Adipose tissue (tissue), 3 donors: ENCODE data around the gene GNAT1. TPM values are rescaled to one million over a fixed set of nuclear protein-coding genes. Genes with fewer than 3 reads are reported as not detected.

Source experiments
- H3K27ac ChIP-seq: one replicate; pipeline ENCODE4 v1.5.1; 2013; ENCODE audit warnings: low read depth, low read length
- WGBS, 3 donors: extraction: QIAGEN DNeasy Blood & Tissue Kit; methylation state at CpG; one replicate each; pipeline ENCODE4 v1.1.7; 2013; 5-methylcytosine and 5-hydroxymethylcytosine counted together
- polyA plus RNA-seq, 3 donors: library from polyadenylated mRNA; stranded (reverse); fragments of 200-250 nt; gene quantifications; one replicate each; pipeline ENCODE4 v1.2.3, GENCODE V29; 2013
- donor health status: healthy with polysubstance abuse.
- donor health status: Bipolar disorder and iron deficiency.
- donor health status: healthy.

Gene GNAT1
- polyA plus RNA-seq: under 1 TPM in 1 of 3 donors, not detected in 2; 0.13 TPM

DNA sequence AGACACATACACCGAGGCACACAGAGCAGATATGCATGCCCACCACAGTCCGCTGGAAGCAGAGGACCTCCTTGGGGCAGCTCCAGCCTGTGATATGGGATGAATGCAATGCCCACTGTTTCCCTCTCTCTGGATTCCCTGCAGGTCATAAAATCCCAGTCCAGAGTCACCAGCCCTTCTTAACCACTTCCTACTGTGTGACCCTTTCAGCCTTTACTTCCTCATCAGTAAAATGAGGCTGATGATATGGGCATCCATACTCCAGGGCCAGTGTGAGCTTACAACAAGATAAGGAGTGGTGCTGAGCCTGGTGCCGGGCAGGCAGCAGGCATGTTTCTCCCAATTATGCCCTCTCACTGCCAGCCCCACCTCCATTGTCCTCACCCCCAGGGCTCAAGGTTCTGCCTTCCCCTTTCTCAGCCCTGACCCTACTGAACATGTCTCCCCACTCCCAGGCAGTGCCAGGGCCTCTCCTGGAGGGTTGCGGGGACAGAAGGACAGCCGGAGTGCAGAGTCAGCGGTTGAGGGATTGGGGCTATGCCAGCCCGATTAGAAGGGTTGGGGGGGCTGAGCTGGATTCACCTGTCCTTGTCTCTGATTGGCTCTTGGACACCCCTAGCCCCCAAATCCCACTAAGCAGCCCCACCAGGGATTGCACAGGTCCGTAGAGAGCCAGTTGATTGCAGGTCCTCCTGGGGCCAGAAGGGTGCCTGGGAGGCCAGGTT lies at the start of gene GNAT1:
Gene GNAT1 (plus strand): TSS at position 675 of the 725 bp plus-strand sequence. CDS start 116 bp downstream, outside the sequence.
- WGBS, 3 donors: 75 to 77% (median 77%) methylated on average over 8 of the region's 8 CpGs
- no peak within 1 kb of the TSS for H3K27ac ChIP-seq

DNA sequence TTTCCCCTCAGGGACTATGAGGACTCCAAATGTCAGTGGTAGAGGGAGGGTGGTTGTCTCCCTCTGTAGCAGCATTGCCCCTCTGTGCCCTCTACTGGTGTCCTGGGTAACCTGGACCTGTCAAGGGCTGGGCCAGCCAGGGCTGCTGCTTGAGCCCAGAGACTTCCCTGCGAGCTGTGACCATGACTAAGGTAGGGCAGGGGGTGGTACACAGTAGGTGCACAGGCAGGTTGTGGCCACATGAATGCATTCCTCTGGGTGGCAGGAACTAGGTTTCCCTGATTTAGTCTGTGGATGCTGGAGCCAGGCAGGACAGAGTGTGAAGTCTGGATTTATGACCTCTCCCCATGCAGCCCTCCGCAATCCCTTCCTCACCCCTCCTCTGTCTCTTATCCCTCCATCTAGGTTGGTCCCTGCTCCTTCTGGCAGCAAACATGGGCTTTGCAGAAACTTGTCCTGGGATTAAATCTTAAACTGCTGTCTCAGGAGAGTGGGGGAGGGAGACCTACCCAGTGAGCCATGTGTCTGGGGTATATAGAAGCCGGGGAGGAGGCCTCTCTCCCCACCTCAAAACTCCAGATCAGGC lies 45.0 kb upstream of the GNAT1 start:
- no peak overlapping the region for H3K27ac ChIP-seq
- 94 to 96% (median 95%) methylated on average over 3 of the region's 3 CpGs for WGBS, 3 donors

GRCh38 chr3:50147016-50147415 lies 44.4 kb upstream of the GNAT1 start:
- no peak overlapping the region for H3K27ac ChIP-seq
- 89 to 96% (median 93%) methylated on average over 7 of the region's 7 CpGs for WGBS, 3 donors

- 90 to 92% (median 90%) methylated on average over 2 of the region's 2 CpGs for WGBS, 3 donors
- H3K27ac ChIP-seq: no peak overlapping the region
Measured at GRCh38 chr3:50147447-50147846, 44.0 kb upstream of the GNAT1 start.

DNA sequence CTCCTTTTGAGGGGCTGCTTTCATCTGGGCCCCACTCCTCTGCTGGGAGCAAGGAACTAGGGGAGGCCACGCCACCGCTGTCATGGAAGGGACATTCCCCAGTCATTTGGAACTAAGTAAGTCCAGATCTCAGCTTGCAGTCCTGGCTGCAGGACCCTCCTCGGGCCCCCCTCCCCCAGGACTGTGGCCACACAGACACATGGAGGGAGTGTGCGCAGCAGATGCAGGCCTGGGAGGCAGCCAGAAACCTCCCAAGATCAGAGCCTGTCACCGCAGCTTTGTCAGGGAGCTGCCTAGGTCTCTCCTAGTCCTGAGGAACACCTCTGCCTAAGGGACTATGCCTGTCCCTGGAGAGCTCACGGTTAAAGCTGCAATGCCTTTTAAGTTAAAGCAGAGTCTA lies 43.5 kb upstream of the GNAT1 start:
- H3K27ac ChIP-seq: no peak overlapping the region
- 69 to 74% (median 70%) methylated on average over 6 of the region's 6 CpGs for WGBS, 3 donors

- H3K27ac ChIP-seq: no peak overlapping the region
- WGBS, 3 donors: 65 to 93% (median 88%) methylated on average over 1 of the region's 1 CpG
Measured at GRCh38 chr3:50150404-50150750, 41.0 kb upstream of the GNAT1 start.

DNA sequence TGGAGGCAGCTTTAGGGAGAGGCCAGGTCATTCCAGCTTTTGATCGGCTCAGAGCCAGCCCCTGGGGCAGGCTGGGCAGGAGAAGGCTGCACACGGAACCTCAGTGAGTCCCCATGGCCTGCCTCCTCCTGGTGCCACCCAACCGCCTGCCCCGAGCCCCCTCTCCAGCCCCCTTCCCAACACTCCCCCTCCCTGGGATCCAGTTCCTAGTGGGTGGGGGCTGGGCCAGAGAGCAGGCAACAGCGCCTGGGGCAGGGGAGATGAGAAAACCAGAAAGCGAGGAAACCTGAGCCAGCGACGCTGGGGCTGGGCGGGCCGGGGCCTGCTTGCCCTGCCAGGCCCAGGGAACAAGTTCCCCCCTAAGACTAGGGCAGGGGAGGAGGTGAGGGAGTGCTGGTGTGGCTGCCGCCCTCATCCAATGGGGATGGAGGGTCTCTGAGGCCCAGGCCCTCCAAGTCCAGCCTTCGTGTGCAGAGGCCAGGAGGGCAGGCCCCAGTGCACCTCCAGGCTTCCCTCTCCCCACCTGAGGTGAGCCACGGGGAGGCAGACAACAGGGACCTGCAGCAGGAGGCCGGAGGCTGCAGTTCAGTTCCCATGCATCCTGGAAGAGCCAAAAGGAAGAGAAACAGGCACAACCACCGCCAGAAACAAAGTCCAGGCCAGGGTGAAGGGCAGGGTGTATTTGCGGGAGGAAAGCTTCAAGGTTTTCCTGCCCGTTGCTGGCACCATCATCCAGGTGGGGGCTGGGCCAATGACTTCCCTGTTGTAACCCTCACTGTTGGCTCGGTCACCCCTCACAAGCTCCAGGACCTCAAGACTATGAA lies 40.3 kb upstream of the GNAT1 start:
- H3K27ac ChIP-seq: no peak overlapping the region
- 69 to 83% (median 80%) methylated on average over 16 to 18 of the region's 18 CpGs for WGBS, 3 donors

DNA sequence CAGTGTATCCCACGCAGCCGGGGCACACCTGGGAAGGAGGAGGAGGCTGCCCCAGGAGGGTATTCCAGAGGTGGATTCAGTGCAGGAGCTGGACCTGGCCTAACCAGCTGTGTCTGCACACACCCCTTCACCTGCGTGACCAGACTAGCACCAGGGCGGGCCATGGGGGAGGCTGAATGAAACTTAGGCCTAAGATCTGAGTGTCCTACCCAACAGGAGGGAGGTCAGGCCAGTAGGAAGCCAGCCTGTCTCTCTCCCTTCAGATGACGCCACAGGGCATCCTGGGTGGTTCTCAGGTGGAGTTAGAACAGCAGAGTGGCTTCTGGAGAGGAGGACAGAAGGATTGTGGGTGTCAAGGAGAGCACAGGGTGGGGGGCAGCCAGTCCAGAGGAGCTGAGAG lies 39.7 kb upstream of the GNAT1 start:
- WGBS, 3 donors: 72 to 93% (median 74%) methylated on average over 4 to 5 of the region's 5 CpGs
- no peak overlapping the region for H3K27ac ChIP-seq

DNA sequence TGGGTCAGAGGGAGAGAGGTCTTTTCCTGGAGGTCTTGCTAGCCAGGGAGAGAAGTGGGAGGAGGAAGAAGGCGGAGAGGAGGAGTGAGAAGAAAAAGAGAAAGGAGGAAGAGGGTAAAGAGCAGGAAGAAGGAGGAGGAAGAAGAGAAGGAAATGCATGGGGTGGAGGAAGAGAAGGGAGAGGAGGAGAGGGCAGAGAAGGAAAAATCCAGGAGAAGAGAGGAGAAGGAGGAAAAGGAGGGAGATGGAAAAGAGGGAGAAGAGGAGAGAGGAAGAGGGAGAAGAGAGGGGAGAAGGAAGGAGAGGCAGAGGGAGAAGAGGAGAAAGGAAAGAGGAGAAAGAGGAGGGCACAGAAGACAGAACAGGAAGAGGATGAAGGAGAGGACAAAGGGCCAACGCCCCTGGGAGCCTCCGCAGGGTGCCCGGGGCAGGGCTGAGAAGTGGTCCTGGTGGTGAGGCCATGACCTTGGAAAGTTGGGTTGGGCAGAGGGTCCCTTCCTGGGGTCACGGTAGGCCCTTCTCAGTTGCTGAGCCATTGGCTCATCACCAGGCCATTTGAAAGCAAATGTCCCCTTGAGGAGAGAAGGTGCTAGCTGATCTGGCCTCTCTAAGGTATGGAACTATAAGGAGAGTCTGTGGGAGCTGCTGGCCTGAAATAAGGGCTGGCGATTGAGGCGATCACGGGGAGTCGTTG lies 37.5 kb upstream of the GNAT1 start:
- no peak overlapping the region for H3K27ac ChIP-seq
- WGBS, 3 donors: 55 to 59% (median 58%) methylated on average over 9 of the region's 9 CpGs

GRCh38 chr3:50154476-50154839 lies 37.0 kb upstream of the GNAT1 start:
- WGBS, 3 donors: 1 to 7% (median 4%) methylated on average over 31 to 34 of the region's 34 CpGs
- no peak overlapping the region for H3K27ac ChIP-seq

- no peak within 1 kb of the TSS for H3K27ac ChIP-seq
- 0 to 1% (median 0%) methylated on average over 83 to 98 of the region's 98 CpGs for WGBS, 3 donors
Measured at GRCh38 chr3:50154840-50155490, 36.4 kb upstream of the GNAT1 start, which contains the start of gene SEMA3F. Gene SEMA3F (plus strand): TSS chr3:50155324. CDS start chr3:50159623, 4,299 bp downstream.

- no peak overlapping the region for H3K27ac ChIP-seq
- WGBS, 3 donors: 3% methylated on average over 36 to 37 of the region's 37 CpGs
Measured at GRCh38 chr3:50155491-50155878, 35.9 kb upstream of the GNAT1 start.

DNA sequence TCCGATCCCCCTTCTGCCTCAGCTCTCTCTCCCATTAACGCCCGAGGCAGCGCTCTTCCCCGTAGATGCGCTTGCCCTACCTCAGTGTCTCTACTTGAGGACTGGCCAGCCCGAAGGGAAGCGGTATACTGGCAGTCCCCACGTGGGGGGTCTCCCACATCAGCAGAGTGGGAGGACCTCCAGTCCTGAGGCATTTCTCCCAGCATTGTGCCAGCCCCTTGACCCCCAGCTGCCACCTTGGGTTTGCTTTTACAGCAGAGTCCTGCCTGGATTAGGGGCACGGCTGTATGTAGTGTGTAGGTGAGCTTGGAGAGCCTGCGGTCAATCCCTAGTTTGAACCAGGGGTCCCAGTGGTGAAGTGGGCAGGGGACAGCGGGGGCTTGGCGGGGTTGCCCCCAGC lies 35.5 kb upstream of the GNAT1 start:
- WGBS, 3 donors: 33 to 47% (median 34%) methylated on average over 13 of the region's 13 CpGs

DNA sequence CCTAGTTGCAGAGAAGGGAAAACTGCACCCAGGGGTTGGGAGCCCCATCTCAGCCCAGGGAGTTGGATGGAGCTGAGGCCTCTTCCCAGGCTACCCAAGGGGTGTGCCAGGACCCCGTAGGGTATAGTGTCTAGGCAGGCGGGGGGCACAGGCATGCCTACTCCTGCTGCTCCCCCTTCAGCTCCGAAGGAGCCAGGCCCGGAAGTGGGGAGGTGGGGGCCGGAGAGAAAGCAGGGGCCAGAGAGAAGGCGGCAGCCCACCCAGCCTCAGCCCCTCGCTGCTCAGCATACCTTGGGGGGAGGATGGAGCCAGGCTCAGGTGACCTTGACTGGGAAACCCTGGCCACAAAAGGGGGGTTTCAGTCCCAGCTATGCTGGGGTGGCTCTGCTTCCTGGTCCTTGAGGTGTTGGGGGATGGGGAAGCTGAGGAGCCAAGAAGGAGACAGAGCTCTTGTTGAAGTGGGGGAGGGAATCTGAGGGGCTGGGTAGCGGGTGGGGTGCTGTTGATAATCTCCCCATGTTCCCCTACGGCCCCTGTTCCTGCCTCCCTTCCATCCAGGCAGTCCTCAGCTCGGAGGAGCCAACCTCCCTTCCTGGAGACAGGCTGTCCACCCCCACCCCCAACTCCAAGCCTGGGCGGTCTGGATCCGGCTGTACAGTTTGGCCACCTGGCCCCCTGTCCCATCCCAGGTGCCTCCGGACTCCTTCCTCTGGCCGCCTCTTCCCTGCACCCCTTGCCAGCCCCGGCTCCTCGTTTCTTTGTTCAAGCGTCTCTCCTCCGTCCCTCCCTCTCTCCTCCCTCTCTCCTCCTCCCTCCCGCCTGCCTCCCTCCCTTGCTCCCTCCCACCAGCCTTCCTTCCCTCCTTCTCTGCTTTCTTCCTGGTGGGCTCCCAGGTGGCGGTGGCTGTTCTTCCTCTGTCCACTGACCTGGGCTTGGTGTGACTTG lies 34.6 kb upstream of the GNAT1 start:
- H3K27ac ChIP-seq: no peak overlapping the region
- WGBS, 3 donors: 28 to 83% (median 31%) methylated on average over 20 of the region's 20 CpGs

More for the DNA sequence above, 35.5 kb upstream of the GNAT1 start:
- H3K27ac ChIP-seq: no peak overlapping the region

DNA sequence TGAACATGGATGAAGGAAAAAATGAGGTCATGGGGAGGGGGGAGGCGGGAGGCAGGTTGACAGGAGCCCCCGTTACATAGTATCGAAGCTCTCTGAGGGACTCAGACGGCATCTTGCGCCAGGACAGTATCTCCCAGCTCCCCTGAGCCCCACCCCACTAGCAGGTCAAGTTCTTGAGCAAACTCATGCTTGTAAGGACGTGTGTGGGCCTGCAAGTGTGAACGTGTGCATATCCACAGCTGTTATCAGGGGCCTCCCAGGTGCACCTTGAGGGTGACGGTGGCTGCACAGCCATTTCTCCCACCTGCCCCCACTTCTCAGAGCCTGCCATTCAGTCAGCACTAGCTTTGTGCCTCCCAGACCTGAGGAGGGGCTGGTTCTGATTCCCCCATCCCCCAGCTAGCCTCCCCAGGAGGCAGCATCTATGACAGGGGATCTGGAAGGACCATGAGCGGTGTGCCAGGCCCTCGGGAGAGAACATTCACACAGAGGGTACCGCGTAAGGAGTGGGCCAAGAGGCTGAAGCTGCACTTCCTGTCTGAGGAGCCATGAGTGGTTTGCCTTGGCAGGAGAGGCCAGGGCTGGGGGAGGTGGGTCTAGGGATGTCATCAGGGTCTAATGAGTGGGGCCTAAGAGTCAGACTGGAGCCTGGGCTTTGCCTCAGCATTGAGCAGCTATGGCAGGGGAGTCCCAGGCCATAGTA lies 33.4 kb upstream of the GNAT1 start:
- H3K27ac ChIP-seq: no peak overlapping the region
- 63 to 73% (median 65%) methylated on average over 12 of the region's 12 CpGs for WGBS, 3 donors

GRCh38 chr3:50158530-50159146 lies 32.8 kb upstream of the GNAT1 start:
- no peak overlapping the region for H3K27ac ChIP-seq
- 61 to 83% (median 68%) methylated on average over 10 of the region's 10 CpGs for WGBS, 3 donors
